ENCODE data around the gene OPCML.

Gene OPCML

DNA sequence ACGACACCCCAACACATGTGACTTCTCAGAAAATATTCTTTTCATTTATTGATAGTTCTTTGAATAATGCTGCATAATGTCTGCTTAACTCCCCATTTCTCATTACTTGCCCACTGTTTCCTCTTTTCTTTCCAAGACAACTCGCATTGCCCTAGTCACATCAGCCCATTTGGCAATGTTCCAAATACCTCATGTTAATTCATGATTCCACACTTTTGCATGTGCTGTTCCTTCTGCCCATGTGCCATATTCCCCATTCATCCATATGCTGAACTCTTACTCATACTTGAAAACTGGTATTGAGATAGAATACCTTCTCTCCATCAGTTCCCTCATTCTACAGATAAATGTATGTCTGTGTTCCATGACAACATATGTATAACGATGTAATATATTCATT is 993.7 kb downstream of the OPCML start:
- TF ChIP-seq, protein P1, sequence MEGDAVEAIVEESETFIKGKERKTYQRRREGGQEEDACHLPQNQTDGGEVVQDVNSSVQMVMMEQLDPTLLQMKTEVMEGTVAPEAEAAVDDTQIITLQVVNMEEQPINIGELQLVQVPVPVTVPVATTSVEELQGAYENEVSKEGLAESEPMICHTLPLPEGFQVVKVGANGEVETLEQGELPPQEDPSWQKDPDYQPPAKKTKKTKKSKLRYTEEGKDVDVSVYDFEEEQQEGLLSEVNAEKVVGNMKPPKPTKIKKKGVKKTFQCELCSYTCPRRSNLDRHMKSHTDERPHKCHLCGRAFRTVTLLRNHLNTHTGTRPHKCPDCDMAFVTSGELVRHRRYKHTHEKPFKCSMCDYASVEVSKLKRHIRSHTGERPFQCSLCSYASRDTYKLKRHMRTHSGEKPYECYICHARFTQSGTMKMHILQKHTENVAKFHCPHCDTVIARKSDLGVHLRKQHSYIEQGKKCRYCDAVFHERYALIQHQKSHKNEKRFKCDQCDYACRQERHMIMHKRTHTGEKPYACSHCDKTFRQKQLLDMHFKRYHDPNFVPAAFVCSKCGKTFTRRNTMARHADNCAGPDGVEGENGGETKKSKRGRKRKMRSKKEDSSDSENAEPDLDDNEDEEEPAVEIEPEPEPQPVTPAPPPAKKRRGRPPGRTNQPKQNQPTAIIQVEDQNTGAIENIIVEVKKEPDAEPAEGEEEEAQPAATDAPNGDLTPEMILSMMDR (IDR thresholded peaks at IDR 0.05; ENCODE audit: insufficient read depth, low read depth, low read length, missing control alignments), result no peak
- no peak for DNase-seq (ENCODE audit: low read depth)

DNA sequence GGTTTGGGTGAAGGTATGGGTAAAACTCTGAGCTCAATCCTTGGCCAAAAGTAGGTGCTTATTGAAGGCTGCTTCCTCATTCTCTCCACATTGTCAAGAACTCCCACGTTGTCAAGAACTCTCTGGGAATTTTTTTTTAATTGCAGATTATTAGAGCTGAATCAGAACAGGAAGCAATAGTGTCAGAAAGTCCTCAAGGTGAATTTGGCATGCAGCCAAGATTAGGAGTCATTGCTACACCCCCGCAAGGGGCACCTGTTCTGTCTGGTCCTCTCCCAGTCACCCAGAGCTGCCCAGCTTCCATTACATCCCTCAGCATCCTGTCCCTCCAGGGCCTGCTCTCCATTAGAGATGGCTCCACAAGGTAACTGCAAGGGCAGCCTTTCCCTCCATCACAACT is 996.5 kb downstream of the OPCML start:
- no peak overlapping the region for H3K4me3 ChIP-seq (ENCODE audit: low read length)
- DNase-seq (ENCODE audit: low read depth), result peak; percentile 34
- TF ChIP-seq, protein P1 (IDR thresholded peaks at IDR 0.05; ENCODE audit: insufficient read depth, low read depth, low read length, missing control alignments), result no peak

More for the DNA sequence above, 993.7 kb downstream of the OPCML start:
- no peak overlapping the region for H3K4me3 ChIP-seq (ENCODE audit: low read length)

DNA sequence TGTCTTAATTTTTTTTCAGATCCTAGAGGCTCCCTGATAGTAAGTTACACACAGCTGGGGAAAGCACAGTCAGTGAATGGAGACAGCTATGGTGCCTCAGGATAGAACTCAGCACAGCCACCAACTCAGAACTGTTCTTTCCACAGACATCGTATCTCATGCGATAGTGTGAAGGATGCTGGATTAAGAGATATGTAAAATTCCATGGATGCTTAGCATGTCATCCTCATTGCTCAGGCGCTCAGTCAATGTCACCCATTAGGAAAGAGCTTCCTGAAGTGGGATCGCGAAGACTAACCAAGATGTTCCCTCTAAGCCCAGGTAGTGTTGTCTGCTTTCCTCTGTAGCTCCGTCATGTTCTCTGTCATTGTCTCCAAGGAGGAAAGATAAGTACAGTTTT is 1000.4 kb downstream of the OPCML start:
- H3K4me3 ChIP-seq (ENCODE audit: low read length), result no peak overlapping the region
- no peak for DNase-seq (ENCODE audit: low read depth)
- TF ChIP-seq, protein P1 (IDR thresholded peaks at IDR 0.05; ENCODE audit: insufficient read depth, low read depth, low read length, missing control alignments), result no peak

DNA sequence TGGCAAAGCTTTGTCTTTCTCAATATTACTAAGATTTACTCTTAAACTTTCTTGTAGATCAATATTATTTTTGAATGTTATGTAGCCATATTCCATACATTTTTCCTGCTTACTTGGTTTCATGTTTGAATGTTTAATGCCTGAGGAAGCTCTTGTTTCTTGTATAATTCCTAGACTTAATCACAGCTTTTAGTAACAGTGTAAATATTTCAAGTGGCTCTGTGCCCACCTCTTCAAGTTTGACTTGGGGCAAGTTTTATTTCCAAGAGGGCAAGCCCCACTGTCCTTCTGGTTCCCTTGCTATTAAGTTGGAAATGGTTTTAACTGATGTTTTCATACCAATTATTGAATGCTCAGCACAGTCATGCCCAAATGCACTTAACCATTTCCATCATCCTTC is 1004.1 kb downstream of the OPCML start:
- no peak for DNase-seq (ENCODE audit: low read depth)
- H3K4me3 ChIP-seq (ENCODE audit: low read length), result no peak overlapping the region
- TF ChIP-seq, protein P1 (IDR thresholded peaks at IDR 0.05; ENCODE audit: insufficient read depth, low read depth, low read length, missing control alignments), result no peak

DNA sequence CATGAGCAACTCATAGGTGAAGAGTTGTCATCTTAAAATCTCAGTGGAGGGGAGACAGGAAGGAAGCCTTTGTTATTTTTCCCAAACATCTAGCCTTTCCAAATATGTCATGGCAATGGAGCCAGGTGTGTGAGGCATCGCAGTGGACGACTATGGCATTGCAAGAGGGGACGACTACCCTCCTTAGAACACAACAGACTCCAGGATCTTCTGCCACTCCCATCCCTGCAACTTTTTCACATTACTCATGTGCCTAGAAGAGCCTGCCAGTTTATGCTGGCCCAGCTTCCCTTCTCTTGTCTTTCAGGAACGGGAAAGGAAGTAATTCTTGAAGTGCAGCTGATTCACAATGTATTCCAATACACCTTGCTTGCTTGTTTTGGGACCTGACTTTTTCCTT is 1008.4 kb downstream of the OPCML start:
- TF ChIP-seq, protein P1 (IDR thresholded peaks at IDR 0.05; ENCODE audit: insufficient read depth, low read depth, low read length, missing control alignments), result no peak
- H3K4me3 ChIP-seq (ENCODE audit: low read length), result no peak overlapping the region
- DNase-seq (ENCODE audit: low read depth), result peak; percentile 9

DNA sequence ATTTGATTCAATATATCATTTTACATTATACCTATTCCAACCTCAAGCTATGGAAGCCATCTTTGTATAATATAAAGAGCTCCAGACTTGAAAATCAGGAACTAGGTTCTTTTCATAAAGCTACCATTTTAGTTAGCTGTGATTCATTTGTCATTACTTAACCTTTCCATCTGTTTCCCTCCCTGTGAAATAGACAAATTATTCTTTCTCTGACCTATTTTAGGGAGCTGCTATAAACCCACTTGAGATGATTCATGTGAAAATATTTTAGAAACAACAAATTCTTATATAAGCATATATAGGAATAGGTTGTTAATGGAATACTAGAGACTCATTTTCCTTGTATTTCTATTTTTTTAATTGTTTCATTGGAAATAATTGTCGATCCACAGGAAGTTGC is 1012.1 kb downstream of the OPCML start:
- no peak overlapping the region for H3K4me3 ChIP-seq (ENCODE audit: low read length)
- DNase-seq (ENCODE audit: low read depth), result no peak
- TF ChIP-seq, protein P1 (IDR thresholded peaks at IDR 0.05; ENCODE audit: insufficient read depth, low read depth, low read length, missing control alignments), result no peak

DNA sequence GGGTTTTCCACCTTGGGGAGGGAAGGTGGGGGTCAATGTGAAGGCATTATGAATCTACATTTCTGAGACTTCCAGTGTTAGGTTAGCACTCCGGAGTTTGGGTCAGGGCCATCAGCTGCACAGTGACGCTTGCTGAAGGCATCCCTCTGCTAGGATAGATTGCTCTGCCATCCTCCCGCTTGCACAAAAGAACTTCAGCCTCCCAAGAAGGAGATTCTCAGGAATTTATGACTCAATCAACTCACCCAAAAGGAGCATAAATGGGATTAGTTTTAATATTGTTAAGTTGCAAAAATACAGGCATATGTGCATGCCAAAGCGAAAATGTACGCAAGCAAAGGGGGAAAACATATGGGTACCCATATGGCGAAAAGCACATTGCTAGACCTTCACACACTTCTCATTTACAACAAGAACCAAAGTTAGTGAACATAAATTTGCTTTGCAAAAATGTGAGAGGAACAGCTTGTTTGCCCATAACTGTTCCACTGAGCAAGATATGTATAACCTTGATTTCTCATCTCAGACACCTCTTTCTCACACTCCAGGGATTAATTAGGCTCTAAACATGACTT is 1013.0 kb downstream of the OPCML start:
- DNase-seq (ENCODE audit: low read depth), result no peak
- TF ChIP-seq, protein P1 (IDR thresholded peaks at IDR 0.05; ENCODE audit: insufficient read depth, low read depth, low read length, missing control alignments), result no peak
- no peak overlapping the region for H3K4me3 ChIP-seq (ENCODE audit: low read length)

Data from epithelial cell of esophagus (primary cell).